Gastrocnemius medialis (tissue), 4 donors: Measurements from ENCODE around the gene ADSL.

Experiments
- POLR2A ChIP-seq, 2 donors: fragments of 450-650 bp; IDR thresholded peaks; one replicate each; pipeline ENCODE4 v1.6.1; 2017; ENCODE audit warnings: antibody characterized with exemption in 2 of 2, mild to moderate bottlenecking in 2 of 2, moderate library complexity in 2 of 2
- TF ChIP-seq, protein P1 (sequence below), 5 experiments: fragments of 450-650 bp in 3 of 5; fragments of 200-600 bp in 2 of 5; sonication (generic) in 2 of 5; IDR thresholded peaks in 4 of 5; conservative IDR thresholded peaks in 1 of 5; 1 replicate in 4 of 5; 2 replicates in 1 of 5; pipeline ENCODE4 v1.5.1; 2016 to 2019; ENCODE audit warnings: antibody characterized with exemption in 5 of 5, mild to moderate bottlenecking in 3 of 5, moderate library complexity in 3 of 5

DNA sequence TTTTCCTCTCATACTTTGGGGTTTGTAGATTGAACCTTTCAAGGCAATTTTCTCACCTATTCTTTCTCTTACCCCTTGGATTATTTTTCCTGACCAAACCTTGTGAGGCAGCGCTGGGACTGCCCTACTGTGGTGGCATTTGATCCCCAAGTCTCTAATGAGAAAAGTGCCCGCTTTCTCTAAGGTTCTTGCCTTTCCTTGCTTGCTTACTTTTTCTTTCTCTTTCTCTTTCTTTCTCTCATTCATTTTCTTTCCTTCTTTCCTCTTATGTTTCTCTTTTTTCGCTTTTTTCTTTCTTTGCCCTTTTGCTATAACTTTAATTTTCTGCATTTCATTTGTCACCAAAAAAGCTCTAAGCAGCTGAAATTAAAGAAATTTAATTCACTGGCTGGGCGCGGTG is 40.7 kb upstream of the ADSL start:
- TF ChIP-seq, protein P1, sequence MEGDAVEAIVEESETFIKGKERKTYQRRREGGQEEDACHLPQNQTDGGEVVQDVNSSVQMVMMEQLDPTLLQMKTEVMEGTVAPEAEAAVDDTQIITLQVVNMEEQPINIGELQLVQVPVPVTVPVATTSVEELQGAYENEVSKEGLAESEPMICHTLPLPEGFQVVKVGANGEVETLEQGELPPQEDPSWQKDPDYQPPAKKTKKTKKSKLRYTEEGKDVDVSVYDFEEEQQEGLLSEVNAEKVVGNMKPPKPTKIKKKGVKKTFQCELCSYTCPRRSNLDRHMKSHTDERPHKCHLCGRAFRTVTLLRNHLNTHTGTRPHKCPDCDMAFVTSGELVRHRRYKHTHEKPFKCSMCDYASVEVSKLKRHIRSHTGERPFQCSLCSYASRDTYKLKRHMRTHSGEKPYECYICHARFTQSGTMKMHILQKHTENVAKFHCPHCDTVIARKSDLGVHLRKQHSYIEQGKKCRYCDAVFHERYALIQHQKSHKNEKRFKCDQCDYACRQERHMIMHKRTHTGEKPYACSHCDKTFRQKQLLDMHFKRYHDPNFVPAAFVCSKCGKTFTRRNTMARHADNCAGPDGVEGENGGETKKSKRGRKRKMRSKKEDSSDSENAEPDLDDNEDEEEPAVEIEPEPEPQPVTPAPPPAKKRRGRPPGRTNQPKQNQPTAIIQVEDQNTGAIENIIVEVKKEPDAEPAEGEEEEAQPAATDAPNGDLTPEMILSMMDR (IDR thresholded peaks at IDR 0.05 in 4 of 5, conservative IDR thresholded peaks at IDR 0.05 in 1 of 5): no peak
- TF ChIP-seq POLR2A (IDR thresholded peaks at IDR 0.05): no peak
